GM12872 (cell line): ENCODE data around the gene LRRC73.

Experiments used
- CTCF ChIP-seq: IDR thresholded peaks from 3 replicates; pipeline ENCODE4 v1.5.1; 2011; ENCODE audit warnings: low read depth, mild to moderate bottlenecking, low read length, moderate library complexity; ENCODE audit not compliant: insufficient read depth

Gene LRRC73

GRCh38 chr6:43506171-43506570, 4.0 kb downstream of the LRRC73 start:
- TF ChIP-seq CTCF: no peak

GRCh38 chr6:43505718-43506117, 4.4 kb downstream of the LRRC73 start:
- no peak for TF ChIP-seq CTCF

GRCh38 chr6:43504756-43505593, 5.2 kb downstream of the LRRC73 start:
- TF ChIP-seq CTCF: no peak

GRCh38 chr6:43503443-43503842, 6.7 kb downstream of the LRRC73 start:
- no peak for TF ChIP-seq CTCF

- no peak for TF ChIP-seq CTCF
These were observed 7.5 kb downstream of the LRRC73 start for GRCh38 chr6:43502666-43503065.

GRCh38 chr6:43500921-43501320, 9.2 kb downstream of the LRRC73 start:
- no peak for TF ChIP-seq CTCF

GRCh38 chr6:43499028-43499815, 10.9 kb downstream of the LRRC73 start:
- no peak for TF ChIP-seq CTCF
